B cell (primary cell): Measurements from ENCODE around the gene HNRNPF. TPM values are rescaled to one million over a fixed set of nuclear protein-coding genes. Genes with fewer than 3 reads are reported as not detected.

Experiments used
- ATAC-seq: fragments of 200-7000 bp; cut with Tn5 transposase; one replicate; pipeline ENCODE4 v1.10.0; 2021; ENCODE audit warnings: low read depth, mild to moderate bottlenecking, moderate number of reproducible peaks, moderate library complexity
- CTCF ChIA-PET: fragments of 350-600 bp; sonication (Branson Sonifier 250); formaldehyde crosslinking; loops from one replicate; lab custom pipeline; 2021; ENCODE audit warnings: antibody characterized with exemption, inconsistent platforms; lab: Charles Lee
- POLR2A ChIA-PET: fragments of 350-600 bp; sonication (Branson Sonifier 250); formaldehyde crosslinking; loops from one replicate; lab custom pipeline; 2021; ENCODE audit warnings: antibody characterized with exemption; lab: Charles Lee
- DNase-seq: peaks from one replicate; pipeline ENCODE4 v3.0.0; 2013
- H2AFZ ChIP-seq: 2 replicates; pipeline ENCODE4 v1.6.1; 2012; ENCODE audit warnings: mild to moderate bottlenecking, low read depth, low read length; ENCODE audit not compliant: insufficient read depth, poor library complexity, severe bottlenecking
- H3K27ac ChIP-seq, 2 donors: 1 replicate in 1 of 2; 2 replicates in 1 of 2; pipeline ENCODE4 v1.5.1; 2012 to 2013; ENCODE audit warnings: low read length in 2 of 2, mild to moderate bottlenecking in 2 of 2, moderate library complexity in 1 of 2
- H3K27me3 ChIP-seq, 4 experiments: fragments of 200-600 bp in 1 of 4; sonication (generic) in 1 of 4; replicated peaks in 1 of 4; 1 replicate in 2 of 4; 2 replicates in 2 of 4; pipeline versions ENCODE4 v1.6.1 to v1.7.0; 2013 to 2016; ENCODE audit warnings: low read length in 3 of 4, mild to moderate bottlenecking in 2 of 4, mixed read lengths in 1 of 4, moderate library complexity in 1 of 4; ENCODE audit not compliant: insufficient read depth in 4 of 4, control insufficient read depth in 3 of 4; ENCODE audit errors: control extremely low read depth in 1 of 4
- H3K36me3 ChIP-seq, 2 experiments: replicated peaks in 1 of 2; 1 replicate in 1 of 2; 2 replicates in 1 of 2; pipeline versions ENCODE4 v1.6.1 to v1.7.1; 2013; ENCODE audit warnings: low read length in 1 of 2; ENCODE audit not compliant: insufficient read depth in 2 of 2, control insufficient read depth in 1 of 2; ENCODE audit errors: control extremely low read depth in 1 of 2, extremely low read depth in 1 of 2
- H3K4me1 ChIP-seq, 2 donors: fragments of 200-600 bp in 1 of 2; sonication (generic) in 1 of 2; 1 replicate in 1 of 2; 2 replicates in 1 of 2; pipeline versions ENCODE4 v1.5.1 to v1.6.1; 2013 to 2017; ENCODE audit warnings: low read length in 2 of 2; ENCODE audit not compliant: control insufficient read depth in 2 of 2, insufficient read depth in 2 of 2
- H3K4me2 ChIP-seq: replicated peaks from 2 replicates; pipeline ENCODE3; 2012; ENCODE audit warnings: mild to moderate bottlenecking, low read depth, low read length; ENCODE audit not compliant: poor library complexity, severe bottlenecking
- H3K4me3 ChIP-seq, 5 experiments: fragments of 200-600 bp in 1 of 5; sonication (generic) in 1 of 5; 1 replicate in 3 of 5; 2 replicates in 2 of 5; pipeline versions ENCODE4 v1.5.1 to v1.7.0; 2011 to 2016; ENCODE audit warnings: low read length in 4 of 5, mild to moderate bottlenecking in 4 of 5, low read depth in 2 of 5, control low read depth in 1 of 5, moderate library complexity in 1 of 5; ENCODE audit not compliant: insufficient read depth in 1 of 5; ENCODE audit errors: control extremely low read depth in 1 of 5, extremely low read depth in 1 of 5
- H3K79me2 ChIP-seq: fragments of 200-600 bp; sonication (generic); one replicate; pipeline ENCODE4 v1.6.0; 2016; ENCODE audit warnings: low read length; ENCODE audit not compliant: control insufficient read depth, insufficient read depth
- H3K9ac ChIP-seq: fragments of 200-600 bp; sonication (generic); 2 replicates; pipeline ENCODE4 v1.6.1; 2017; ENCODE audit warnings: mild to moderate bottlenecking, low read length, moderate library complexity
- H3K9me3 ChIP-seq, 3 donors: one replicate each; pipeline versions ENCODE4 v1.6.1 to v1.7.1; 2013; ENCODE audit warnings: low read length in 2 of 3; ENCODE audit not compliant: control insufficient read depth in 2 of 3, insufficient read depth in 1 of 3; ENCODE audit errors: control extremely low read depth in 1 of 3
- H4K20me1 ChIP-seq: 2 replicates; pipeline ENCODE4 v1.6.0; 2012; ENCODE audit warnings: mild to moderate bottlenecking, low read length; ENCODE audit not compliant: insufficient read depth, control insufficient read depth, poor library complexity, severe bottlenecking
- H3K27ac Mint-ChIP-seq: one replicate; pipeline ENCODE4 v1.8.0; 2021; ENCODE audit warnings: mixed read lengths
- H3K27me3 Mint-ChIP-seq: one replicate; pipeline ENCODE4 v1.8.0; 2021; ENCODE audit warnings: mixed read lengths
- H3K4me1 Mint-ChIP-seq: one replicate; pipeline ENCODE4 v1.8.0; 2021; ENCODE audit warnings: mixed read lengths
- H3K4me3 Mint-ChIP-seq: one replicate; pipeline ENCODE4 v1.8.0; 2021; ENCODE audit warnings: mixed read lengths
- H3K9me3 Mint-ChIP-seq: one replicate; pipeline ENCODE4 v1.8.0; 2022; ENCODE audit warnings: mixed read lengths; ENCODE audit not compliant: insufficient read depth
- EZH2 ChIP-seq: IDR thresholded peaks from 2 replicates; pipeline ENCODE4 v1.6.1; 2012; ENCODE audit warnings: borderline replicate concordance, low read depth, mild to moderate bottlenecking, moderate library complexity, low read length; ENCODE audit not compliant: insufficient read depth, poor library complexity, severe bottlenecking
- WGBS: methylation state at CpG from one replicate; pipeline ENCODE4 v1.1.5; 2013; ENCODE audit warnings: missing lambda C conversion rate; ENCODE audit not compliant: insufficient coverage; 5-methylcytosine and 5-hydroxymethylcytosine counted together
- intact Hi-C: fragments of 100-400 bp; cut with micrococcal nuclease; formaldehyde crosslinking; loops from one replicate; pipeline ENCODE4 v1.10.0; 2022
- polyA plus RNA-seq: library from polyadenylated mRNA; depleted of rRNA; stranded (reverse); fragments of >200 nt; gene quantifications from 2 replicates; pipeline ENCODE4 v1.2.3, GENCODE V29; 2012
- total RNA-seq, 2 donors: library from RNA; stranded (reverse); fragments of 120-200 nt in 1 of 2; gene quantifications; 1 replicate in 1 of 2; 2 replicates in 1 of 2; pipeline versions ENCODE4 v1.2.3 to v1.2.4, GENCODE V29; 2013 to 2022
- TF ChIP-seq, protein P1 (sequence below): fragments of 200-600 bp; IDR thresholded peaks from one replicate; pipeline ENCODE4 v1.8.0; 2022; ENCODE audit warnings: antibody characterized with exemption, mild to moderate bottlenecking

The HNRNPF gene
- total and polyA plus RNA-seq, 2 donors (not counting 1 experiment from before 2014, with no cell fraction given): 76.7 to 161 TPM

DNA sequence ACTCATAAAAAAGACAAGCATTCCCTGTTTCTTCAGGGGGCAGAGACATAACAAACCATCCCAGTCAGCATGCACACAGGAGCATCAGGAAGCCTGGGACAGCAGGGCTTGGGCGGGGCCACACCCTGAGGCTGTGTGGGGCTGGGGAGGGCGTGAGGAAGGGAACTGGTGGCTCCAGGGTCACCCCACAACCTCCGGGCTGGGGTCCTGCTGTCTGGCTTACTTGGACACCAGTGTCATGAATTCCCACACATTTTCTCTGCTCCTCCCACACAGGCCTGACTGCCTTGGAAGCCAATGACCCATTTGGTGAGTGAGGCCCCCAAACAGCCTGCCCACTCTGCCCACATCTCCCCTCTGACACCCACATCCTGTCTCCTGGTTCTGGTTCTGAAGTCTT, 34.8 kb downstream of the HNRNPF start:
- 70% methylated on average over 3 of the region's 3 CpGs for WGBS
- no peak overlapping the region for H3K27ac Mint-ChIP-seq
- Histone ChIP-seq H3K27ac (no peak overlapping the region), H3K36me3 (no peaks in the 10 kb centered on the region), H3K9me3 (no peaks in the 10 kb centered on the region), H3K79me2 (no peaks in the 10 kb centered on the region), H3K9ac (no peak overlapping the region), H3K4me1 (no peaks in the 10 kb centered on the region), H3K27me3 (no peaks in the 10 kb centered on the region), H4K20me1 (no peaks in the 10 kb centered on the region), H2AFZ (no peak overlapping the region), H3K4me2 (no peak overlapping the region), H3K4me3 (no peak overlapping the region)
- intact Hi-C loops: no loop called here
- ATAC-seq (no peak), DNase-seq (no peak)
- H3K9me3 Mint-ChIP-seq: no peaks in the 10 kb centered on the region
- ChIA-PET CTCF (interaction anchor here (0.6 kb wide), 1 partner anchor 12 kb away, joined by 4 read pairs; no protein-coding TSS in a partner anchor), POLR2A (no interaction called here)
- no peak overlapping the region for H3K4me3 Mint-ChIP-seq
- H3K27me3 Mint-ChIP-seq: peaks cover 6% of the 10 kb centered on the region
- no peak for TF ChIP-seq EZH2
- TF ChIP-seq, protein P1, sequence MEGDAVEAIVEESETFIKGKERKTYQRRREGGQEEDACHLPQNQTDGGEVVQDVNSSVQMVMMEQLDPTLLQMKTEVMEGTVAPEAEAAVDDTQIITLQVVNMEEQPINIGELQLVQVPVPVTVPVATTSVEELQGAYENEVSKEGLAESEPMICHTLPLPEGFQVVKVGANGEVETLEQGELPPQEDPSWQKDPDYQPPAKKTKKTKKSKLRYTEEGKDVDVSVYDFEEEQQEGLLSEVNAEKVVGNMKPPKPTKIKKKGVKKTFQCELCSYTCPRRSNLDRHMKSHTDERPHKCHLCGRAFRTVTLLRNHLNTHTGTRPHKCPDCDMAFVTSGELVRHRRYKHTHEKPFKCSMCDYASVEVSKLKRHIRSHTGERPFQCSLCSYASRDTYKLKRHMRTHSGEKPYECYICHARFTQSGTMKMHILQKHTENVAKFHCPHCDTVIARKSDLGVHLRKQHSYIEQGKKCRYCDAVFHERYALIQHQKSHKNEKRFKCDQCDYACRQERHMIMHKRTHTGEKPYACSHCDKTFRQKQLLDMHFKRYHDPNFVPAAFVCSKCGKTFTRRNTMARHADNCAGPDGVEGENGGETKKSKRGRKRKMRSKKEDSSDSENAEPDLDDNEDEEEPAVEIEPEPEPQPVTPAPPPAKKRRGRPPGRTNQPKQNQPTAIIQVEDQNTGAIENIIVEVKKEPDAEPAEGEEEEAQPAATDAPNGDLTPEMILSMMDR: no peak
- H3K4me1 Mint-ChIP-seq: no peaks in the 10 kb centered on the region

DNA sequence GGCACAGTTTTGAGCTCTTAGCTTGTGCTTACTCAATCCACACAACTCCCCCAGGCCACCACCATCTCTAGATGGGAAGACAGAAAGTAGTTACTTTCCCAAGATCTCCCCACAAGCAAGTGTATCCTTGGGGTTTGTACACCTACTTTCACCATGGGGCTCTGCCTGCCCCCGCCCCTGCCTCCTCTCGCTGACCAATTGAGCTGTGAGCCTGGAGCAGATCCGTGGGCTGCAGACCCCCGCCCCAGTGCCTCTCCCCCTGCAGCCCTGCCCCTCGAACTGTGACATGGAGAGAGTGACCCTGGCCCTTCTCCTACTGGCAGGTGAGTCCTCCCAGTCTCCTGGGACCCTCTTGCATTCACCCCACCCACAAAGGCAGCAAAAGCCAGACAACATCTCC, 35.5 kb downstream of the HNRNPF start:
- intact Hi-C loops: no loop called here
- Mint-ChIP-seq H3K27me3 (peaks cover 6% of the 10 kb centered on the region), H3K4me3 (no peak overlapping the region), H3K4me1 (no peaks in the 10 kb centered on the region), H3K9me3 (no peaks in the 10 kb centered on the region), H3K27ac (no peak overlapping the region)
- Histone ChIP-seq H3K9me3 (no peaks in the 10 kb centered on the region), H3K36me3 (no peaks in the 10 kb centered on the region), H3K4me1 (no peaks in the 10 kb centered on the region), H3K4me2 (no peak overlapping the region), H3K9ac (no peak overlapping the region), H3K27ac (no peak overlapping the region), H4K20me1 (no peaks in the 10 kb centered on the region), H3K79me2 (no peaks in the 10 kb centered on the region), H3K27me3 (no peaks in the 10 kb centered on the region), H2AFZ (no peak overlapping the region), H3K4me3 (no peak overlapping the region)
- TF ChIP-seq, protein P1: no peak
- no peak for TF ChIP-seq EZH2
- ChIA-PET POLR2A (no interaction called here), CTCF (no interaction called here)
- DNase-seq: no peak
- 70% methylated on average over 4 of the region's 5 CpGs for WGBS
- no peak for ATAC-seq
